ENCODE measurements around the gene FRY.

- TF ChIP-seq CTCF (IDR thresholded peaks at IDR 0.05) (no peak), POLR2A (IDR thresholded peaks at IDR 0.05) (no peak)
Observed at GRCh38 chr13:32024750-32025149, 6.8 kb upstream of the FRY start.

Measured in uterus (tissue), 2 donors.